ENCODE results near the gene PRRT4.
A peak's percentile ranks its signal among the peaks of the same experiment; 100 is the strongest.

The PRRT4 gene

GRCh38 chr7:128356546-128357216 is 4.8 kb downstream of the PRRT4 start:
- Histone ChIP-seq H3K18ac (ENCODE audit: low read length) (no peak overlapping the region), H3K9ac (ENCODE audit: low read depth, low read length, poor library complexity) (no peak overlapping the region), H2BK15ac (ENCODE audit: low read length) (no peak overlapping the region), H2BK120ac (ENCODE audit: low read depth, low read length) (no peak overlapping the region), H3K27me3 (ENCODE audit: control insufficient read depth in 3 of 3, insufficient read depth in 3 of 3, low read depth in 1 of 3, low read length in 3 of 3) (peaks cover 8 to 82% (median 43%) of the 10 kb centered on the region in 3 experiments), H3K36me3 (replicated peaks in 1 of 2; ENCODE audit: control insufficient read depth in 2 of 2, insufficient read depth in 2 of 2, low read length in 2 of 2) (no peaks in the 10 kb centered on the region), H3K4me3 (ENCODE audit: low read length in 2 of 2) (no peak overlapping the region), H3K79me1 (ENCODE audit: low read depth, low read length) (peaks cover 1% of the 10 kb centered on the region), H4K8ac (ENCODE audit: low read depth, low read length) (no peak overlapping the region), H3K4ac (ENCODE audit: low read length) (no peak overlapping the region), H3K23ac (ENCODE audit: low read depth, low read length, poor library complexity) (no peak overlapping the region), H4K91ac (ENCODE audit: low read depth, low read length, poor library complexity) (no peak overlapping the region), H3K27ac (replicated peaks; ENCODE audit: low read length) (no peak overlapping the region), H2BK5ac (ENCODE audit: low read length) (no peak overlapping the region), H2BK12ac (ENCODE audit: low read length) (no peak overlapping the region), H2AFZ (ENCODE audit: low read length) (no peak overlapping the region), H3K4me2 (ENCODE audit: insufficient read depth, low read length, poor library complexity, severe bottlenecking) (no peak overlapping the region), H2AK5ac (ENCODE audit: low read depth, low read length) (no peak overlapping the region), H3K14ac (ENCODE audit: low read length) (no peak overlapping the region), H3K4me1 (ENCODE audit: control insufficient read depth in 2 of 2, insufficient read depth in 1 of 2, low read depth in 1 of 2, low read length in 2 of 2) (peaks cover 10 to 16% of the 10 kb centered on the region in 2 donors), H3K9me3 (replicated peaks in 1 of 2; ENCODE audit: control insufficient read depth in 2 of 2, insufficient read depth in 1 of 2, low read depth in 1 of 2, low read length in 2 of 2) (no peaks in the 10 kb centered on the region)
- DNase-seq (ENCODE audit: low spot score), result no peak
- no CpG with 5 or more reads among the region's 2 CpGs for WGBS, 2 donors (ENCODE audit: extremely low coverage in 2 of 2, insufficient read length in 2 of 2, insufficient replicate concordance in 1 of 2)

GRCh38 chr7:128353610-128354009 is 7.9 kb downstream of the PRRT4 start:
- H4K91ac ChIP-seq (ENCODE audit: low read depth, low read length, poor library complexity), result no peak overlapping the region
- no peak overlapping the region for H3K9ac ChIP-seq (ENCODE audit: low read depth, low read length, poor library complexity)
- no peak overlapping the region for H3K4me2 ChIP-seq (ENCODE audit: insufficient read depth, low read length, poor library complexity, severe bottlenecking)
- no peak overlapping the region for H2AK5ac ChIP-seq (ENCODE audit: low read depth, low read length)
- no peak overlapping the region for H3K23ac ChIP-seq (ENCODE audit: low read depth, low read length, poor library complexity)
- no peak overlapping the region for H2AFZ ChIP-seq (ENCODE audit: low read length)
- H2BK5ac ChIP-seq (ENCODE audit: low read length), result no peak overlapping the region
- peaks cover 0 to 3% of the 10 kb centered on the region in 2 donors for H3K9me3 ChIP-seq (replicated peaks in 1 of 2; ENCODE audit: control insufficient read depth in 2 of 2, insufficient read depth in 1 of 2, low read depth in 1 of 2, low read length in 2 of 2)
- no peak overlapping the region for H3K27ac ChIP-seq (replicated peaks; ENCODE audit: low read length)
- no peak overlapping the region for H3K4ac ChIP-seq (ENCODE audit: low read length)
- peak overlapping the region; percentile 35 for H2BK120ac ChIP-seq (ENCODE audit: low read depth, low read length)
- H3K27me3 ChIP-seq (ENCODE audit: control insufficient read depth in 3 of 3, insufficient read depth in 3 of 3, low read depth in 1 of 3, low read length in 3 of 3), result peaks cover 13 to 85% (median 51%) of the 10 kb centered on the region in 3 experiments
- H3K36me3 ChIP-seq (replicated peaks in 1 of 2; ENCODE audit: control insufficient read depth in 2 of 2, insufficient read depth in 2 of 2, low read length in 2 of 2), result no peaks in the 10 kb centered on the region
- H3K79me1 ChIP-seq (ENCODE audit: low read depth, low read length), result no peaks in the 10 kb centered on the region
- H3K18ac ChIP-seq (ENCODE audit: low read length), result no peak overlapping the region
- H2BK12ac ChIP-seq (ENCODE audit: low read length), result no peak overlapping the region
- WGBS, 2 donors (ENCODE audit: extremely low coverage in 2 of 2, insufficient read length in 2 of 2, insufficient replicate concordance in 1 of 2), result no CpG with 5 or more reads among the region's 1 CpG
- peaks cover 5% of the 10 kb centered on the region in 2 donors for H3K4me1 ChIP-seq (ENCODE audit: control insufficient read depth in 2 of 2, insufficient read depth in 1 of 2, low read depth in 1 of 2, low read length in 2 of 2)
- peak overlapping the region; percentile 9 for H2BK15ac ChIP-seq (ENCODE audit: low read length)
- DNase-seq (ENCODE audit: low spot score), result no peak
- no peak overlapping the region for H4K8ac ChIP-seq (ENCODE audit: low read depth, low read length)
- H3K4me3 ChIP-seq (ENCODE audit: low read length in 2 of 2), result no peak overlapping the region
- no peak overlapping the region for H3K14ac ChIP-seq (ENCODE audit: low read length)

GRCh38 chr7:128353189-128353588 is 8.3 kb downstream of the PRRT4 start:
- Histone ChIP-seq H3K27ac (replicated peaks; ENCODE audit: low read length) (no peak overlapping the region), H2AK5ac (ENCODE audit: low read depth, low read length) (no peak overlapping the region), H2BK5ac (ENCODE audit: low read length) (no peak overlapping the region), H2AFZ (ENCODE audit: low read length) (no peak overlapping the region), H3K27me3 (ENCODE audit: control insufficient read depth in 3 of 3, insufficient read depth in 3 of 3, low read depth in 1 of 3, low read length in 3 of 3) (peaks cover 13 to 85% (median 52%) of the 10 kb centered on the region in 3 experiments), H3K4me3 (ENCODE audit: low read length in 2 of 2) (no peak overlapping the region), H3K23ac (ENCODE audit: low read depth, low read length, poor library complexity) (no peak overlapping the region), H3K9me3 (replicated peaks in 1 of 2; ENCODE audit: control insufficient read depth in 2 of 2, insufficient read depth in 1 of 2, low read depth in 1 of 2, low read length in 2 of 2) (peaks cover 0 to 3% of the 10 kb centered on the region in 2 donors), H3K9ac (ENCODE audit: low read depth, low read length, poor library complexity) (no peak overlapping the region), H3K79me1 (ENCODE audit: low read depth, low read length) (no peaks in the 10 kb centered on the region), H2BK15ac (ENCODE audit: low read length) (no peak overlapping the region), H3K14ac (ENCODE audit: low read length) (no peak overlapping the region), H4K8ac (ENCODE audit: low read depth, low read length) (no peak overlapping the region), H3K4ac (ENCODE audit: low read length) (no peak overlapping the region), H3K18ac (ENCODE audit: low read length) (no peak overlapping the region), H2BK12ac (ENCODE audit: low read length) (no peak overlapping the region), H2BK120ac (ENCODE audit: low read depth, low read length) (no peak overlapping the region), H3K36me3 (replicated peaks in 1 of 2; ENCODE audit: control insufficient read depth in 2 of 2, insufficient read depth in 2 of 2, low read length in 2 of 2) (no peaks in the 10 kb centered on the region), H3K4me1 (ENCODE audit: control insufficient read depth in 2 of 2, insufficient read depth in 1 of 2, low read depth in 1 of 2, low read length in 2 of 2) (peaks cover 5% of the 10 kb centered on the region in 2 donors), H3K4me2 (ENCODE audit: insufficient read depth, low read length, poor library complexity, severe bottlenecking) (no peak overlapping the region), H4K91ac (ENCODE audit: low read depth, low read length, poor library complexity) (no peak overlapping the region)
- no CpG with 5 or more reads among the region's 3 CpGs for WGBS, 2 donors (ENCODE audit: extremely low coverage in 2 of 2, insufficient read length in 2 of 2, insufficient replicate concordance in 1 of 2)
- DNase-seq (ENCODE audit: low spot score), result no peak

GRCh38 chr7:128352636-128353035 is 8.9 kb downstream of the PRRT4 start:
- WGBS, 2 donors (ENCODE audit: extremely low coverage in 2 of 2, insufficient read length in 2 of 2, insufficient replicate concordance in 1 of 2), result no CpG with 5 or more reads among the region's 8 CpGs
- Histone ChIP-seq H4K8ac (ENCODE audit: low read depth, low read length) (no peak overlapping the region), H3K14ac (ENCODE audit: low read length) (no peak overlapping the region), H3K4me3 (ENCODE audit: low read length in 2 of 2) (no peak overlapping the region), H2BK15ac (ENCODE audit: low read length) (peak overlapping the region; percentile 40), H3K27ac (replicated peaks; ENCODE audit: low read length) (no peak overlapping the region), H3K18ac (ENCODE audit: low read length) (peak overlapping the region; percentile 94), H3K4me1 (ENCODE audit: control insufficient read depth in 2 of 2, insufficient read depth in 1 of 2, low read depth in 1 of 2, low read length in 2 of 2) (peaks cover 7% of the 10 kb centered on the region in 2 donors), H2BK120ac (ENCODE audit: low read depth, low read length) (peak overlapping the region; percentile 10), H3K36me3 (replicated peaks in 1 of 2; ENCODE audit: control insufficient read depth in 2 of 2, insufficient read depth in 2 of 2, low read length in 2 of 2) (no peaks in the 10 kb centered on the region), H2AFZ (ENCODE audit: low read length) (no peak overlapping the region), H4K91ac (ENCODE audit: low read depth, low read length, poor library complexity) (no peak overlapping the region), H3K9me3 (replicated peaks in 1 of 2; ENCODE audit: control insufficient read depth in 2 of 2, insufficient read depth in 1 of 2, low read depth in 1 of 2, low read length in 2 of 2) (peaks cover 0 to 3% of the 10 kb centered on the region in 2 donors), H2AK5ac (ENCODE audit: low read depth, low read length) (peak overlapping the region; percentile 68), H3K4me2 (ENCODE audit: insufficient read depth, low read length, poor library complexity, severe bottlenecking) (no peak overlapping the region), H3K9ac (ENCODE audit: low read depth, low read length, poor library complexity) (peak overlapping the region; percentile 10), H3K79me1 (ENCODE audit: low read depth, low read length) (no peaks in the 10 kb centered on the region), H3K27me3 (ENCODE audit: control insufficient read depth in 3 of 3, insufficient read depth in 3 of 3, low read depth in 1 of 3, low read length in 3 of 3) (peaks cover 13 to 85% (median 52%) of the 10 kb centered on the region in 3 experiments), H2BK5ac (ENCODE audit: low read length) (no peak overlapping the region), H3K23ac (ENCODE audit: low read depth, low read length, poor library complexity) (peak overlapping the region; percentile 89), H3K4ac (ENCODE audit: low read length) (no peak overlapping the region), H2BK12ac (ENCODE audit: low read length) (no peak overlapping the region)
- no peak for DNase-seq (ENCODE audit: low spot score)

Data from neuronal stem cell (in vitro differentiated cells).